B cell (primary cell): ENCODE results near the gene KRTAP9-8. TPM values are rescaled to one million over a fixed set of nuclear protein-coding genes. Genes with fewer than 3 reads are reported as not detected.

Source experiments
- ATAC-seq: fragments of 200-7000 bp; cut with Tn5 transposase; one replicate; pipeline ENCODE4 v1.10.0; 2021; ENCODE audit warnings: low read depth, mild to moderate bottlenecking, moderate number of reproducible peaks, moderate library complexity
- CTCF ChIA-PET: fragments of 350-600 bp; sonication (Branson Sonifier 250); formaldehyde crosslinking; loops from one replicate; lab custom pipeline; 2021; ENCODE audit warnings: antibody characterized with exemption, inconsistent platforms; lab: Charles Lee
- POLR2A ChIA-PET: fragments of 350-600 bp; sonication (Branson Sonifier 250); formaldehyde crosslinking; loops from one replicate; lab custom pipeline; 2021; ENCODE audit warnings: antibody characterized with exemption; lab: Charles Lee
- DNase-seq: peaks from one replicate; pipeline ENCODE4 v3.0.0; 2013
- H2AFZ ChIP-seq: 2 replicates; pipeline ENCODE4 v1.6.1; 2012; ENCODE audit warnings: mild to moderate bottlenecking, low read depth, low read length; ENCODE audit not compliant: insufficient read depth, poor library complexity, severe bottlenecking
- H3K27ac ChIP-seq, 2 donors: 1 replicate in 1 of 2; 2 replicates in 1 of 2; pipeline ENCODE4 v1.5.1; 2012 to 2013; ENCODE audit warnings: low read length in 2 of 2, mild to moderate bottlenecking in 2 of 2, moderate library complexity in 1 of 2
- H3K27me3 ChIP-seq, 4 experiments: fragments of 200-600 bp in 1 of 4; sonication (generic) in 1 of 4; replicated peaks in 1 of 4; 1 replicate in 2 of 4; 2 replicates in 2 of 4; pipeline versions ENCODE4 v1.6.1 to v1.7.0; 2013 to 2016; ENCODE audit warnings: low read length in 3 of 4, mild to moderate bottlenecking in 2 of 4, mixed read lengths in 1 of 4, moderate library complexity in 1 of 4; ENCODE audit not compliant: insufficient read depth in 4 of 4, control insufficient read depth in 3 of 4; ENCODE audit errors: control extremely low read depth in 1 of 4
- H3K36me3 ChIP-seq, 2 experiments: replicated peaks in 1 of 2; 1 replicate in 1 of 2; 2 replicates in 1 of 2; pipeline versions ENCODE4 v1.6.1 to v1.7.1; 2013; ENCODE audit warnings: low read length in 1 of 2; ENCODE audit not compliant: insufficient read depth in 2 of 2, control insufficient read depth in 1 of 2; ENCODE audit errors: control extremely low read depth in 1 of 2, extremely low read depth in 1 of 2
- H3K4me1 ChIP-seq, 2 donors: fragments of 200-600 bp in 1 of 2; sonication (generic) in 1 of 2; 1 replicate in 1 of 2; 2 replicates in 1 of 2; pipeline versions ENCODE4 v1.5.1 to v1.6.1; 2013 to 2017; ENCODE audit warnings: low read length in 2 of 2; ENCODE audit not compliant: control insufficient read depth in 2 of 2, insufficient read depth in 2 of 2
- H3K4me2 ChIP-seq: replicated peaks from 2 replicates; pipeline ENCODE3; 2012; ENCODE audit warnings: mild to moderate bottlenecking, low read depth, low read length; ENCODE audit not compliant: poor library complexity, severe bottlenecking
- H3K4me3 ChIP-seq, 5 experiments: fragments of 200-600 bp in 1 of 5; sonication (generic) in 1 of 5; 1 replicate in 3 of 5; 2 replicates in 2 of 5; pipeline versions ENCODE4 v1.5.1 to v1.7.0; 2011 to 2016; ENCODE audit warnings: low read length in 4 of 5, mild to moderate bottlenecking in 4 of 5, low read depth in 2 of 5, control low read depth in 1 of 5, moderate library complexity in 1 of 5; ENCODE audit not compliant: insufficient read depth in 1 of 5; ENCODE audit errors: control extremely low read depth in 1 of 5, extremely low read depth in 1 of 5
- H3K79me2 ChIP-seq: fragments of 200-600 bp; sonication (generic); one replicate; pipeline ENCODE4 v1.6.0; 2016; ENCODE audit warnings: low read length; ENCODE audit not compliant: control insufficient read depth, insufficient read depth
- H3K9ac ChIP-seq: fragments of 200-600 bp; sonication (generic); 2 replicates; pipeline ENCODE4 v1.6.1; 2017; ENCODE audit warnings: mild to moderate bottlenecking, low read length, moderate library complexity
- H3K9me3 ChIP-seq, 3 donors: one replicate each; pipeline versions ENCODE4 v1.6.1 to v1.7.1; 2013; ENCODE audit warnings: low read length in 2 of 3; ENCODE audit not compliant: control insufficient read depth in 2 of 3, insufficient read depth in 1 of 3; ENCODE audit errors: control extremely low read depth in 1 of 3
- H4K20me1 ChIP-seq: 2 replicates; pipeline ENCODE4 v1.6.0; 2012; ENCODE audit warnings: mild to moderate bottlenecking, low read length; ENCODE audit not compliant: insufficient read depth, control insufficient read depth, poor library complexity, severe bottlenecking
- H3K27ac Mint-ChIP-seq: one replicate; pipeline ENCODE4 v1.8.0; 2021; ENCODE audit warnings: mixed read lengths
- H3K27me3 Mint-ChIP-seq: one replicate; pipeline ENCODE4 v1.8.0; 2021; ENCODE audit warnings: mixed read lengths
- H3K4me1 Mint-ChIP-seq: one replicate; pipeline ENCODE4 v1.8.0; 2021; ENCODE audit warnings: mixed read lengths
- H3K4me3 Mint-ChIP-seq: one replicate; pipeline ENCODE4 v1.8.0; 2021; ENCODE audit warnings: mixed read lengths
- H3K9me3 Mint-ChIP-seq: one replicate; pipeline ENCODE4 v1.8.0; 2022; ENCODE audit warnings: mixed read lengths; ENCODE audit not compliant: insufficient read depth
- EZH2 ChIP-seq: IDR thresholded peaks from 2 replicates; pipeline ENCODE4 v1.6.1; 2012; ENCODE audit warnings: borderline replicate concordance, low read depth, mild to moderate bottlenecking, moderate library complexity, low read length; ENCODE audit not compliant: insufficient read depth, poor library complexity, severe bottlenecking
- WGBS: methylation state at CpG from one replicate; pipeline ENCODE4 v1.1.5; 2013; ENCODE audit warnings: missing lambda C conversion rate; ENCODE audit not compliant: insufficient coverage; 5-methylcytosine and 5-hydroxymethylcytosine counted together
- intact Hi-C: fragments of 100-400 bp; cut with micrococcal nuclease; formaldehyde crosslinking; loops from one replicate; pipeline ENCODE4 v1.10.0; 2022
- polyA plus RNA-seq: library from polyadenylated mRNA; depleted of rRNA; stranded (reverse); fragments of >200 nt; gene quantifications from 2 replicates; pipeline ENCODE4 v1.2.3, GENCODE V29; 2012
- total RNA-seq, 2 donors: library from RNA; stranded (reverse); fragments of 120-200 nt in 1 of 2; gene quantifications; 1 replicate in 1 of 2; 2 replicates in 1 of 2; pipeline versions ENCODE4 v1.2.3 to v1.2.4, GENCODE V29; 2013 to 2022
- TF ChIP-seq, protein P1 (sequence below): fragments of 200-600 bp; IDR thresholded peaks from one replicate; pipeline ENCODE4 v1.8.0; 2022; ENCODE audit warnings: antibody characterized with exemption, mild to moderate bottlenecking

The KRTAP9-8 gene
- total and polyA plus RNA-seq, 2 donors (not counting 1 experiment from before 2014, with no cell fraction given), result not detected

DNA sequence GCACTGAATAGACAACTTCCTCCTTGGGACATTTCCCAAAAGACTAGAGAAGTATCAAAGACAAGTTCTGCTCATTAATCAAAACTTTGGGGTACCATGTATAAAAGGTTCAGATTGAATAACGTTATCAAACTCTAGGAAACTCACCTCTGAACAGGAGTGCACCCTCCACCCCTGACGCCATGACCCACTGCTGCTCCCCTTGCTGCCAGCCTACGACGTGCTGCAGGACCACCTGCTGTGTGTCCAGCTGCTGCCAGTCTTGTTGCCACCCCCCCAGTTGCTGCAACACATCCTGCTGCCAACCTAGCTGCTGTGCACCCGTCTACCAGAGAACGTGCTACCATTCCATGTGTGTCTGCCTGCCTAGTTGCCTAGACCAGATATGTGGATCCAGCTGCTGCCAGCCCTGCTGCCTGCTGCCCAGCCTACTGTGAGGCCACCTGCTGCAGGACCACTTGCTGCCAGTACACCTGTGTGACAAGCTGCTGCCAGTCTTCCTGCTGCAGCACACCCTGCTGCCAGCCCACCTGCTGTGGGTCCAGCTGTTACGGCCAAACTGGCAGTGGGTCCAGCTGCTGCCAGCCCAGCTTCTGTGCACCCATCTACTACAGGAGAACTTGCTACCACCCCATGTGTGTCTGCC lies 25.2 kb upstream of the KRTAP9-8 start:
- Histone ChIP-seq H3K9ac (no peak overlapping the region), H3K36me3 (no peaks in the 10 kb centered on the region), H3K4me2 (no peak overlapping the region), H3K4me1 (peaks cover 0 to 4% of the 10 kb centered on the region in 2 donors), H3K27ac (no peak overlapping the region), H3K9me3 (peaks cover 0 to 1% (median 0%) of the 10 kb centered on the region in 3 donors), H4K20me1 (no peaks in the 10 kb centered on the region), H2AFZ (no peak overlapping the region), H3K4me3 (no peak overlapping the region), H3K79me2 (no peaks in the 10 kb centered on the region), H3K27me3 (peaks cover 0 to 14% (median 0%) of the 10 kb centered on the region in 4 experiments)
- H3K27ac Mint-ChIP-seq, result peak overlapping the region; percentile 34
- peaks cover 4% of the 10 kb centered on the region for H3K4me1 Mint-ChIP-seq
- intact Hi-C loops, result no loop called here
- TF ChIP-seq EZH2, result no peak
- TF ChIP-seq, protein P1, sequence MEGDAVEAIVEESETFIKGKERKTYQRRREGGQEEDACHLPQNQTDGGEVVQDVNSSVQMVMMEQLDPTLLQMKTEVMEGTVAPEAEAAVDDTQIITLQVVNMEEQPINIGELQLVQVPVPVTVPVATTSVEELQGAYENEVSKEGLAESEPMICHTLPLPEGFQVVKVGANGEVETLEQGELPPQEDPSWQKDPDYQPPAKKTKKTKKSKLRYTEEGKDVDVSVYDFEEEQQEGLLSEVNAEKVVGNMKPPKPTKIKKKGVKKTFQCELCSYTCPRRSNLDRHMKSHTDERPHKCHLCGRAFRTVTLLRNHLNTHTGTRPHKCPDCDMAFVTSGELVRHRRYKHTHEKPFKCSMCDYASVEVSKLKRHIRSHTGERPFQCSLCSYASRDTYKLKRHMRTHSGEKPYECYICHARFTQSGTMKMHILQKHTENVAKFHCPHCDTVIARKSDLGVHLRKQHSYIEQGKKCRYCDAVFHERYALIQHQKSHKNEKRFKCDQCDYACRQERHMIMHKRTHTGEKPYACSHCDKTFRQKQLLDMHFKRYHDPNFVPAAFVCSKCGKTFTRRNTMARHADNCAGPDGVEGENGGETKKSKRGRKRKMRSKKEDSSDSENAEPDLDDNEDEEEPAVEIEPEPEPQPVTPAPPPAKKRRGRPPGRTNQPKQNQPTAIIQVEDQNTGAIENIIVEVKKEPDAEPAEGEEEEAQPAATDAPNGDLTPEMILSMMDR, result no peak
- POLR2A ChIA-PET, result no interaction called here
- H3K4me3 Mint-ChIP-seq, result no peak overlapping the region
- CTCF ChIA-PET, result interaction anchor here (1.3 kb wide), 1 partner anchor 110 kb away, joined by 4 read pairs; no protein-coding TSS in a partner anchor
- H3K9me3 Mint-ChIP-seq, result no peaks in the 10 kb centered on the region
- 95% methylated on average over 6 of the region's 7 CpGs for WGBS
- no peak for DNase-seq
- ATAC-seq, result no peak
- peaks cover 59% of the 10 kb centered on the region for H3K27me3 Mint-ChIP-seq

DNA sequence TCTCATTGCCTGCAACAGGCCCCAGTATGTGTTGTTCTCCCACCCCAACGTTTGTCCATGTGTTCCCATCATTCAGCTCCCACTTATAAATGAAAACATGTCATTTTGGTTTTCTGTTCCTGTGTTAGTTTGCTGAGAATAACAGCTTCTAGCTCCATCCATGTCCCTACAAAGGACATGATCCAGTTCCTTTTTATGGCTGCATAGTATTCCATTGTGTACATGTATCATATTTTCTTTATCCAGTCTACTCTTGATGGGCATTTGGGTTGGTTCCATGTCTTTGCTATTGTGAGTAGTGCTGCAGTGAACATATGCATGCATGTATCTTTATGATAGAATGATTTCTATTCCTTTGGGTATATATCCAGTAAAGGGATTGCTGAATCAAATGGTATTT lies 22.1 kb upstream of the KRTAP9-8 start:
- Histone ChIP-seq H2AFZ (no peak overlapping the region), H3K9me3 (peaks cover 0 to 4% (median 1%) of the 10 kb centered on the region in 3 donors), H3K4me3 (no peak overlapping the region), H3K4me2 (no peak overlapping the region), H3K9ac (no peak overlapping the region), H4K20me1 (no peaks in the 10 kb centered on the region), H3K27ac (no peak overlapping the region), H3K27me3 (peaks cover 0 to 8% (median 0%) of the 10 kb centered on the region in 4 experiments), H3K36me3 (no peaks in the 10 kb centered on the region), H3K79me2 (no peaks in the 10 kb centered on the region), H3K4me1 (peaks cover 0 to 4% of the 10 kb centered on the region in 2 donors)
- TF ChIP-seq EZH2, result no peak
- TF ChIP-seq, protein P1, result no peak
- intact Hi-C loops, result no loop called here
- DNase-seq (no peak), ATAC-seq (no peak)
- H3K27me3 Mint-ChIP-seq, result peaks cover 49% of the 10 kb centered on the region
- CTCF ChIA-PET, result no interaction called here
- H3K9me3 Mint-ChIP-seq, result no peaks in the 10 kb centered on the region
- H3K4me1 Mint-ChIP-seq, result peaks cover 4% of the 10 kb centered on the region
- POLR2A ChIA-PET, result no interaction called here
- H3K4me3 Mint-ChIP-seq, result no peak overlapping the region
- WGBS, result 100% methylated on average over 1 of the region's 1 CpG
- H3K27ac Mint-ChIP-seq, result no peak overlapping the region
